Measurements from ENCODE around the gene UQCC3.
"Not testable (repeated sequence)": the region's sequence is repeated elsewhere in the genome, so short reads cannot be mapped to it uniquely, and the experiment has no call there.

The UQCC3 gene

GRCh38 chr11:62688491-62688890 is 17.0 kb downstream of the UQCC3 start:
- POLR2A ChIA-PET = interaction anchor here (1.5 to 5.0 kb wide), 6 partner anchors 9 to 96 kb away, joined by 4 to 16 read pairs (median 6); partner anchors contain the start of genes C11orf98, CSKMT, LBHD1 and TAF6L
- DNase-seq (ENCODE audit: extremely low spot score) = no peak

GRCh38 chr11:62689421-62690183 is 18.1 kb downstream of the UQCC3 start, which contains the start of gene LRRN4CL:
Gene LRRN4CL (minus strand): TSS chr11:62689530. CDS start chr11:62688508, 1,022 bp downstream.
- no peak for DNase-seq (ENCODE audit: extremely low spot score)
- ChIA-PET POLR2A (interaction anchor here (0.7 to 5.0 kb wide), 9 partner anchors 9 to 97 kb away, joined by 4 to 16 read pairs (median 5); partner anchors contain the start of genes C11orf98, CSKMT, LBHD1 and MTA2), CTCF (interaction anchor here (0.6 to 2.1 kb wide), 4 partner anchors 8 to 97 kb away, joined by 3 to 13 read pairs (median 6); no protein-coding TSS in a partner anchor)
- TF ChIP-seq NFRKB (IDR thresholded peaks at IDR 0.05) (no peak), TARDBP (IDR thresholded peaks at IDR 0.05) (no peak), PKNOX1 (IDR thresholded peaks at IDR 0.05) (no peak), SUZ12 (IDR thresholded peaks at IDR 0.05) (no peak), BHLHE40 (IDR thresholded peaks at IDR 0.05; ENCODE audit: borderline replicate concordance) (no peak), FOXK2 (IDR thresholded peaks at IDR 0.05) (no peak), LEF1 (IDR thresholded peaks at IDR 0.05; ENCODE audit: borderline replicate concordance) (no peak), ARNT (IDR thresholded peaks at IDR 0.05) (no peak), CTBP1 (IDR thresholded peaks at IDR 0.05; ENCODE audit: borderline replicate concordance) (no peak), ZNF384 (IDR thresholded peaks at IDR 0.05) (no peak)

More at GRCh38 chr11:62688491-62688890, 17.0 kb downstream of the UQCC3 start:
- CTCF ChIA-PET = interaction anchor here (0.6 to 2.1 kb wide), 2 partner anchors 7 to 186 kb away, joined by 3 to 13 read pairs; no protein-coding TSS in a partner anchor
- TF ChIP-seq ELF4 (IDR thresholded peaks at IDR 0.05) = no peak
- no peak for TF ChIP-seq NFRKB (IDR thresholded peaks at IDR 0.05)
- no peak for TF ChIP-seq LEF1 (IDR thresholded peaks at IDR 0.05; ENCODE audit: borderline replicate concordance)
- TF ChIP-seq ZNF384 (IDR thresholded peaks at IDR 0.05) = no peak

- ChIA-PET POLR2A (interaction anchor here (1.1 to 4.7 kb wide), 2 partner anchors 13 to 22 kb away, joined by 3 to 17 read pairs; partner anchors contain the start of genes LBHD1 and UQCC3), CTCF (interaction anchor here (0.6 to 1.7 kb wide), 3 partner anchors 13 to 269 kb away, joined by 3 to 10 read pairs (median 3); no protein-coding TSS in a partner anchor)
- DNase-seq (ENCODE audit: extremely low spot score) = not testable (repeated sequence)
Observed at GRCh38 chr11:62693624-62694023, 22.2 kb downstream of the UQCC3 start.

GRCh38 chr11:62694455-62695167 is 23.1 kb downstream of the UQCC3 start:
- ChIA-PET POLR2A (interaction anchor here (1.1 to 4.7 kb wide), 2 partner anchors 14 to 23 kb away, joined by 3 to 17 read pairs; partner anchors contain the start of genes LBHD1 and UQCC3), CTCF (interaction anchor here (0.5 to 1.7 kb wide), 4 partner anchors 12 to 87 kb away, joined by 3 to 10 read pairs (median 3); partner anchors contain the start of gene BSCL2)
- TF ChIP-seq CTBP1 (IDR thresholded peaks at IDR 0.05; ENCODE audit: borderline replicate concordance) (no peak), TARDBP (IDR thresholded peaks at IDR 0.05) (no peak), ARNT (IDR thresholded peaks at IDR 0.05) (no peak), PKNOX1 (IDR thresholded peaks at IDR 0.05) (no peak), LEF1 (IDR thresholded peaks at IDR 0.05; ENCODE audit: borderline replicate concordance) (no peak)
- peak; percentile 69 for DNase-seq (ENCODE audit: extremely low spot score)

GRCh38 chr11:62702246-62702645 is 30.8 kb downstream of the UQCC3 start:
- DNase-seq (ENCODE audit: extremely low spot score) = no peak
- ChIA-PET CTCF (interaction anchor here (0.6 kb wide), 1 partner anchor 18 kb away, joined by 3 read pairs; no protein-coding TSS in a partner anchor), POLR2A (interaction anchor here (1.5 kb wide), 1 partner anchor 24 kb away, joined by 3 read pairs; no protein-coding TSS in a partner anchor)
- TF ChIP-seq FOXA1 (IDR thresholded peaks at IDR 0.05) (no peak), SUZ12 (IDR thresholded peaks at IDR 0.05) (no peak), NFRKB (IDR thresholded peaks at IDR 0.05) (no peak), CTBP1 (IDR thresholded peaks at IDR 0.05; ENCODE audit: borderline replicate concordance) (no peak), ZNF384 (IDR thresholded peaks at IDR 0.05) (no peak), TARDBP (IDR thresholded peaks at IDR 0.05) (no peak), LEF1 (IDR thresholded peaks at IDR 0.05; ENCODE audit: borderline replicate concordance) (no peak), SP1 (IDR thresholded peaks at IDR 0.05) (no peak), ELF4 (IDR thresholded peaks at IDR 0.05) (no peak), FOXM1 (IDR thresholded peaks at IDR 0.05; ENCODE audit: borderline replicate concordance) (no peak), PKNOX1 (IDR thresholded peaks at IDR 0.05) (no peak), HDGF (IDR thresholded peaks at IDR 0.05; ENCODE audit: borderline replicate concordance) (no peak), FOXK2 (IDR thresholded peaks at IDR 0.05) (no peak), ARNT (IDR thresholded peaks at IDR 0.05) (no peak), L3MBTL2 (conservative IDR thresholded peaks at IDR 0.05) (no peak), BHLHE40 (IDR thresholded peaks at IDR 0.05; ENCODE audit: borderline replicate concordance) (no peak)

GRCh38 chr11:62703921-62704320 is 32.4 kb downstream of the UQCC3 start:
- DNase-seq (ENCODE audit: extremely low spot score); POLR2A ChIA-PET: not testable (repeated sequence)
- CTCF ChIA-PET = interaction anchor here (0.7 kb wide), 1 partner anchor 30 kb away, joined by 3 read pairs; no protein-coding TSS in a partner anchor

Measured in HEK293T (cell line).